WTC11 (cell line): ENCODE results near the gene HOXB8.

Experiments used
- CTCF ChIP-seq: fragments of 200-600 bp; IDR thresholded peaks from 2 replicates; pipeline ENCODE4 v1.8.0; 2022; ENCODE audit warnings: antibody characterized with exemption
- E2F1 ChIP-seq: sonication (generic); formaldehyde crosslinking; IDR thresholded peaks from 2 replicates; pipeline ENCODE4 v1.8.0; 2022; ENCODE audit warnings: mild to moderate bottlenecking, missing genetic modification reagents
- E2F5 ChIP-seq: sonication (generic); formaldehyde crosslinking; IDR thresholded peaks from 2 replicates; pipeline ENCODE4 v1.8.1; 2022; ENCODE audit warnings: mild to moderate bottlenecking, moderate library complexity, missing genetic modification reagents
- ESRRA ChIP-seq: sonication (generic); formaldehyde crosslinking; IDR thresholded peaks from 2 replicates; pipeline ENCODE4 v1.8.1; 2022; ENCODE audit warnings: mild to moderate bottlenecking, missing genetic modification reagents, borderline replicate concordance
- HMGXB4 ChIP-seq: sonication (generic); formaldehyde crosslinking; IDR thresholded peaks from 2 replicates; pipeline ENCODE4 v1.8.1; 2023; ENCODE audit warnings: mild to moderate bottlenecking, moderate library complexity, missing genetic modification reagents
- MAX ChIP-seq: sonication (generic); formaldehyde crosslinking; IDR thresholded peaks from 2 replicates; pipeline ENCODE4 v1.8.0; 2022; ENCODE audit warnings: mild to moderate bottlenecking, missing genetic modification reagents
- NR1H2 ChIP-seq: sonication (generic); formaldehyde crosslinking; IDR thresholded peaks from 2 replicates; pipeline ENCODE4 v1.9.0; 2021; ENCODE audit warnings: mild to moderate bottlenecking, moderate library complexity, missing genetic modification reagents
- NR2C2 ChIP-seq: sonication (generic); formaldehyde crosslinking; IDR thresholded peaks from 2 replicates; pipeline ENCODE4 v1.8.0; 2022; ENCODE audit warnings: mild to moderate bottlenecking, missing genetic modification reagents
- SP1 ChIP-seq: sonication (generic); formaldehyde crosslinking; conservative IDR thresholded peaks from 2 replicates; pipeline ENCODE4 v1.8.1; 2022; ENCODE audit warnings: missing genetic modification reagents
- TCF7 ChIP-seq: sonication (generic); formaldehyde crosslinking; IDR thresholded peaks from 2 replicates; pipeline ENCODE4 v1.8.0; 2022; ENCODE audit warnings: mild to moderate bottlenecking, low read depth, missing genetic modification reagents, moderate library complexity
- TEAD4 ChIP-seq: sonication (generic); formaldehyde crosslinking; IDR thresholded peaks from 2 replicates; pipeline ENCODE4 v1.8.0; 2022; ENCODE audit warnings: mild to moderate bottlenecking, missing genetic modification reagents
- USF2 ChIP-seq: sonication (generic); formaldehyde crosslinking; IDR thresholded peaks from 2 replicates; pipeline ENCODE4 v1.8.1; 2023; ENCODE audit warnings: mild to moderate bottlenecking, missing genetic modification reagents, moderate library complexity
- ZNF138 ChIP-seq: sonication (generic); formaldehyde crosslinking; conservative IDR thresholded peaks from 2 replicates; pipeline ENCODE4 v1.8.1; 2022; ENCODE audit warnings: mild to moderate bottlenecking, moderate library complexity, missing genetic modification reagents
- ZNF416 ChIP-seq: fragments of 250-450 bp; sonication (Bioruptor Pico); IDR thresholded peaks from 2 replicates; pipeline ENCODE4 v1.9.0; 2021; ENCODE audit warnings: mild to moderate bottlenecking, inconsistent platforms

- TF ChIP-seq USF2 (CRISPR knock-in tag) (no peak), ZNF416 (no peak), CTCF (no peak), NR2C2 (CRISPR knock-in tag) (no peak), MAX (no peak), HMGXB4 (no peak), SP1 (CRISPR knock-in tag) (no peak), TCF7 (CRISPR knock-in tag) (no peak), TEAD4 (no peak), E2F5 (CRISPR knock-in tag) (no peak), ZNF138 (CRISPR knock-in tag) (no peak), E2F1 (CRISPR knock-in tag) (no peak), NR1H2 (CRISPR knock-in tag) (no peak), ESRRA (CRISPR knock-in tag) (no peak)
Observed at GRCh38 chr17:48625495-48626244, 10.6 kb upstream of the HOXB8 start.
